Measurements from ENCODE around the gene WEE2. TPM values are rescaled to one million over a fixed set of nuclear protein-coding genes. Genes with fewer than 3 reads are reported as not detected.

The WEE2 gene
- total RNA-seq, 1 donor from 2014 or later, result not detected

GRCh38 chr7:141674171-141674671 is 33.9 kb upstream of the WEE2 start:
- peaks cover 25% of the 10 kb centered on the region for H3K4me1 Mint-ChIP-seq
- H3K4me3 Mint-ChIP-seq, result peak overlapping the region; percentile 79
- no peak for TF ChIP-seq CTCF (conservative IDR thresholded peaks at IDR 0.05)
- no peaks in the 10 kb centered on the region for H3K27me3 Mint-ChIP-seq (ENCODE audit: low read depth)
- H3K9me3 Mint-ChIP-seq, result no peaks in the 10 kb centered on the region
- peaks cover 13% of the 10 kb centered on the region for H3K36me3 Mint-ChIP-seq (ENCODE audit: low read depth)
- peak overlapping the region; percentile 97 for H3K27ac Mint-ChIP-seq (ENCODE audit: unreplicated experiment)
- DNase-seq (ENCODE audit: low read depth, low spot score), result peak; percentile 28

- H3K36me3 Mint-ChIP-seq (ENCODE audit: low read depth), result peaks cover 13% of the 10 kb centered on the region
- DNase-seq (ENCODE audit: low read depth, low spot score), result peak; percentile 34
- H3K4me1 Mint-ChIP-seq, result peaks cover 25% of the 10 kb centered on the region
- H3K9me3 Mint-ChIP-seq, result no peaks in the 10 kb centered on the region
- no peaks in the 10 kb centered on the region for H3K27me3 Mint-ChIP-seq (ENCODE audit: low read depth)
- peak; percentile 63 for TF ChIP-seq CTCF (conservative IDR thresholded peaks at IDR 0.05)
- peak overlapping the region; percentile 97 for H3K27ac Mint-ChIP-seq (ENCODE audit: unreplicated experiment)
- H3K4me3 Mint-ChIP-seq, result peak overlapping the region; percentile 79
Measured at GRCh38 chr7:141674702-141675101, 33.5 kb upstream of the WEE2 start.

GRCh38 chr7:141675436-141676215 is 32.5 kb upstream of the WEE2 start:
- H3K36me3 Mint-ChIP-seq (ENCODE audit: low read depth), result peaks cover 18% of the 10 kb centered on the region
- TF ChIP-seq CTCF (conservative IDR thresholded peaks at IDR 0.05), result no peak
- H3K9me3 Mint-ChIP-seq, result no peaks in the 10 kb centered on the region
- DNase-seq (ENCODE audit: low read depth, low spot score), result no peak
- H3K4me1 Mint-ChIP-seq, result peaks cover 25% of the 10 kb centered on the region
- H3K27me3 Mint-ChIP-seq (ENCODE audit: low read depth), result no peaks in the 10 kb centered on the region
- no peak overlapping the region for H3K4me3 Mint-ChIP-seq
- H3K27ac Mint-ChIP-seq (ENCODE audit: unreplicated experiment), result no peak overlapping the region

GRCh38 chr7:141676618-141677017 is 31.5 kb upstream of the WEE2 start:
- no peak overlapping the region for H3K27ac Mint-ChIP-seq (ENCODE audit: unreplicated experiment)
- no peaks in the 10 kb centered on the region for H3K27me3 Mint-ChIP-seq (ENCODE audit: low read depth)
- H3K9me3 Mint-ChIP-seq, result no peaks in the 10 kb centered on the region
- H3K36me3 Mint-ChIP-seq (ENCODE audit: low read depth), result peaks cover 20% of the 10 kb centered on the region
- H3K4me3 Mint-ChIP-seq, result no peak overlapping the region
- H3K4me1 Mint-ChIP-seq, result peaks cover 25% of the 10 kb centered on the region
- TF ChIP-seq CTCF (conservative IDR thresholded peaks at IDR 0.05), result no peak
- no peak for DNase-seq (ENCODE audit: low read depth, low spot score)

- peaks cover 17% of the 10 kb centered on the region for H3K4me1 Mint-ChIP-seq
- no peaks in the 10 kb centered on the region for H3K27me3 Mint-ChIP-seq (ENCODE audit: low read depth)
- TF ChIP-seq CTCF (conservative IDR thresholded peaks at IDR 0.05), result no peak
- no peaks in the 10 kb centered on the region for H3K9me3 Mint-ChIP-seq
- H3K27ac Mint-ChIP-seq (ENCODE audit: unreplicated experiment), result no peak overlapping the region
- DNase-seq (ENCODE audit: low read depth, low spot score), result no peak
- no peak overlapping the region for H3K4me3 Mint-ChIP-seq
- H3K36me3 Mint-ChIP-seq (ENCODE audit: low read depth), result peaks cover 13% of the 10 kb centered on the region
Measured at GRCh38 chr7:141679014-141679413, 29.1 kb upstream of the WEE2 start.
